GM12878 (cell line): ENCODE results near the gene LIX1L. TPM values are rescaled to one million over a fixed set of nuclear protein-coding genes. Genes with fewer than 3 reads are reported as not detected.
A peak's percentile ranks its signal among the peaks of the same experiment; 100 is the strongest.

ENCODE experiments used
- CHD2 ChIP-seq: IDR thresholded peaks from 2 replicates; pipeline ENCODE4 v1.6.1; 2011; ENCODE audit warnings: low read depth, low read length, improper control_type of control experiment, borderline replicate concordance
- DPF2 ChIP-seq: fragments of 450-650 bp; IDR thresholded peaks from 2 replicates; pipeline ENCODE4 v1.6.1; 2017; ENCODE audit warnings: mild to moderate bottlenecking
- JUNB ChIP-seq: IDR thresholded peaks from 2 replicates; pipeline ENCODE4 v1.6.1; 2016; ENCODE audit warnings: antibody characterized with exemption, mild to moderate bottlenecking
- KAT2A ChIP-seq: conservative IDR thresholded peaks from 2 replicates; pipeline ENCODE4 v1.6.1; 2011; ENCODE audit warnings: low read depth, low read length; ENCODE audit not compliant: control insufficient read depth
- NFYA ChIP-seq: IDR thresholded peaks from 2 replicates; pipeline ENCODE4 v1.6.1; 2011; ENCODE audit warnings: low read depth, mild to moderate bottlenecking, low read length, improper control_type of control experiment, borderline replicate concordance
- NFYB ChIP-seq: IDR thresholded peaks from 2 replicates; pipeline ENCODE4 v1.6.1; 2011; ENCODE audit warnings: low read depth, mild to moderate bottlenecking, low read length, improper control_type of control experiment, moderate library complexity; ENCODE audit not compliant: insufficient read depth
- PML ChIP-seq: IDR thresholded peaks from 2 replicates; pipeline ENCODE4 v1.6.1; 2012; ENCODE audit warnings: low read length, inconsistent platforms
- RAD21 ChIP-seq: IDR thresholded peaks from 2 replicates; pipeline ENCODE4 v1.6.1; 2011; ENCODE audit warnings: mild to moderate bottlenecking, low read depth, low read length, moderate library complexity; ENCODE audit not compliant: insufficient read depth
- RBBP5 ChIP-seq: fragments of 200-600 bp; sonication (generic); conservative IDR thresholded peaks from 2 replicates; pipeline ENCODE4 v1.6.1; 2016
- SIX5 ChIP-seq: IDR thresholded peaks from 2 replicates; pipeline ENCODE4 v1.6.1; 2011; ENCODE audit warnings: mild to moderate bottlenecking, low read depth, low read length, moderate library complexity; ENCODE audit not compliant: severe bottlenecking
- SPI1 ChIP-seq: IDR thresholded peaks from 2 replicates; pipeline ENCODE4 v1.6.1; 2011; ENCODE audit warnings: low read depth, mild to moderate bottlenecking, low read length, moderate library complexity, borderline replicate concordance; ENCODE audit not compliant: insufficient read depth
- SUPT20H ChIP-seq: IDR thresholded peaks from 2 replicates; pipeline ENCODE4 v1.6.1; 2011; ENCODE audit warnings: low read depth, mild to moderate bottlenecking, low read length, moderate library complexity, borderline replicate concordance; ENCODE audit not compliant: control insufficient read depth
- SUZ12 ChIP-seq: fragments of 200-600 bp; sonication (generic); IDR thresholded peaks from one replicate; pipeline ENCODE4 v1.6.1; 2018; ENCODE audit warnings: antibody characterized with exemption, mild to moderate bottlenecking; ENCODE audit not compliant: unreplicated experiment
- TBL1XR1 ChIP-seq: IDR thresholded peaks from 2 replicates; pipeline ENCODE4 v1.6.1; 2012; ENCODE audit warnings: low read depth, low read length, improper control_type of control experiment
- TCF3 ChIP-seq: IDR thresholded peaks from 2 replicates; pipeline ENCODE4 v1.6.1; 2012; ENCODE audit warnings: low read depth, mild to moderate bottlenecking, low read length, borderline replicate concordance; ENCODE audit not compliant: insufficient read depth
- TCF7 ChIP-seq: IDR thresholded peaks from 2 replicates; pipeline ENCODE4 v1.6.1; 2014; ENCODE audit warnings: antibody characterized with exemption, borderline replicate concordance
- ZNF207 ChIP-seq: fragments of 450-650 bp; IDR thresholded peaks from 2 replicates; pipeline ENCODE4 v1.6.1; 2014; ENCODE audit warnings: antibody characterized with exemption, mild to moderate bottlenecking, borderline replicate concordance
- ZNF24 ChIP-seq: fragments of 450-650 bp; IDR thresholded peaks from 2 replicates; pipeline ENCODE4 v1.6.1; 2017; ENCODE audit warnings: antibody characterized with exemption, mild to moderate bottlenecking
- ZNF274 ChIP-seq: IDR thresholded peaks from one replicate; pipeline ENCODE4 v1.8.0; 2011; ENCODE audit not compliant: insufficient read length, insufficient read depth
- polyA plus RNA-seq, 11 experiments: library from polyadenylated mRNA; depleted of rRNA in 4 of 11; unstranded in 6 of 11; stranded (reverse) in 5 of 11; fragments of >200 nt; fragmentation: Nextera tagmentation in 4 of 11; fragmentation: Illumina TruSeq in 1 of 11; extraction: Ambion mirVana in 4 of 11; extraction: Trizol in 1 of 11; gene quantifications; 1 replicate in 1 of 11; 2 replicates in 10 of 11; pipeline versions ENCODE4 v1.2.1 to v1.2.3, GENCODE V29; 2011 to 2016; ENCODE audit warnings: inconsistent platforms in 2 of 11, missing spikeins in 2 of 11, low read depth in 1 of 11
- total RNA-seq, 4 experiments: library from RNA; depleted of rRNA in 3 of 4; stranded (reverse); fragments of >200 nt in 3 of 4; fragmentation: Illumina TruSeq in 1 of 4; extraction: Trizol in 1 of 4; gene quantifications; 2 replicates each; pipeline versions ENCODE4 v1.2.1 to v1.2.3, GENCODE V29; 2013 to 2021
- TF ChIP-seq, protein P1 (sequence below): fragments of 450-650 bp; IDR thresholded peaks from 2 replicates; pipeline ENCODE4 v1.6.1; 2017; ENCODE audit warnings: low read depth, mild to moderate bottlenecking, moderate library complexity
- TF ChIP-seq, protein P2 (sequence below): fragments of 450-650 bp; IDR thresholded peaks from 2 replicates; pipeline ENCODE4 v1.6.1; 2016; ENCODE audit warnings: mild to moderate bottlenecking
- TF ChIP-seq, protein P3 (sequence below): fragments of 450-650 bp; conservative IDR thresholded peaks from 2 replicates; pipeline ENCODE4 v1.6.1; 2017; ENCODE audit warnings: mild to moderate bottlenecking, moderate library complexity
- TF ChIP-seq, protein P4 (sequence below): IDR thresholded peaks from 2 replicates; pipeline ENCODE4 v1.6.1; 2012; ENCODE audit warnings: low read depth, low read length, improper control_type of control experiment

The LIX1L gene
- total and polyA plus RNA-seq, 10 of the 15 experiments (the other 5 are each of a cell fraction or from before 2014, with no cell fraction given): 5.5 to 48.2 (median 15.3) TPM

DNA sequence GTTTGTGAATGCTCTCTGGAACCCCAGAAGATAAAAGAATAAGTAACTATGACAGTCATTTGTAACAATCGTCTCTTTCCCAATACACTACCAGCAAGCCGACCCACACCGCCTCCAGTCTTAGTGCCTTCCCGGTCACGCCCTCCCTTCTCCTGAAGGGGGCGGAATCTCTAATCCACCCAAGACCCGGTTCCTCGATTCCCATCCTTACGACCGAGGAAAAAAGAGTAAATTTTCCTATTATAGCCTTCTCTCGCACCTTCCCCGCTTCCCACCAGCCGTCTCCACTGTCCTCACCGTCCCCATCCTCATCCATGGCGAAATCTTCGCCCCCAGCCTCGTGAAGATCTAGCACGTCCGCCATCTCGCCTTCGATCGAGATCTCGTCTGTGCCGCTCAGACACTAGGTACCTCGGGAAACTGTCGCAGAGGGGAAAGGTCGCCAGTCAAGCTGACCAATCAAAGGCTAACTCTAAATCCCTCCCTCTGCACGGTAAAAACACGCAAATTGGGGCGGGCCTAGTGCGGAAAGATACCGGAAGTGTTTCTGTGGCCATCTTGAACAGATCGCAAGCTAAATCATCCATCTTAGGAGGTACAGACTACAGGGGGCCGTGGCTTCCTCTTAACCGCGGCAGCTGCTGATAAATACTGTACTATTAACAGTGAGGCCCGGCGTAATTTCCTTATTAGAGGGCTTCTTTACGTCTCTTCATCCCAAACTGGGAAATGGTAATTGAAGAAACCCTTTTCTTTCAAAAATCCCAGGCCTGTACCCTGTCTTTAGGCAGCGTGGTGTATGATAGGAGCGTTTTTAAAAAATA is 30.5 kb downstream of the LIX1L start, which contains the start of gene RBM8A (continued):
- TF ChIP-seq CHD2 (peak; percentile 90), KAT2A (no peak), NFYA (no peak), RAD21 (no peak), NFYB (peak; percentile 66; the same call in 1 of the 2 replicates), TBL1XR1 (peak; percentile 46; the same call in 1 of the 2 replicates), SIX5 (peak; percentile 25), SUPT20H (no peak), SPI1 (peak; percentile 32; the same call in 1 of the 2 replicates), JUNB (0 out of 2 replicates have a peak, but pooled peaks have one; percentile 2), ZNF24 (no peak), TCF3 (no peak), RBBP5 (no peak), DPF2 (no peak), PML (peak; percentile 96), ZNF274 (no peak), SUZ12 (no peak), ZNF207 (no peak; the same call in 1 of the 2 replicates), TCF7 (no peak; the same call in 1 of the 2 replicates)
- TF ChIP-seq, protein P1, sequence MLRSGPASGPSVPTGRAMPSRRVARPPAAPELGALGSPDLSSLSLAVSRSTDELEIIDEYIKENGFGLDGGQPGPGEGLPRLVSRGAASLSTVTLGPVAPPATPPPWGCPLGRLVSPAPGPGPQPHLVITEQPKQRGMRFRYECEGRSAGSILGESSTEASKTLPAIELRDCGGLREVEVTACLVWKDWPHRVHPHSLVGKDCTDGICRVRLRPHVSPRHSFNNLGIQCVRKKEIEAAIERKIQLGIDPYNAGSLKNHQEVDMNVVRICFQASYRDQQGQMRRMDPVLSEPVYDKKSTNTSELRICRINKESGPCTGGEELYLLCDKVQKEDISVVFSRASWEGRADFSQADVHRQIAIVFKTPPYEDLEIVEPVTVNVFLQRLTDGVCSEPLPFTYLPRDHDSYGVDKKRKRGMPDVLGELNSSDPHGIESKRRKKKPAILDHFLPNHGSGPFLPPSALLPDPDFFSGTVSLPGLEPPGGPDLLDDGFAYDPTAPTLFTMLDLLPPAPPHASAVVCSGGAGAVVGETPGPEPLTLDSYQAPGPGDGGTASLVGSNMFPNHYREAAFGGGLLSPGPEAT: peak; percentile 98
- TF ChIP-seq, protein P2, sequence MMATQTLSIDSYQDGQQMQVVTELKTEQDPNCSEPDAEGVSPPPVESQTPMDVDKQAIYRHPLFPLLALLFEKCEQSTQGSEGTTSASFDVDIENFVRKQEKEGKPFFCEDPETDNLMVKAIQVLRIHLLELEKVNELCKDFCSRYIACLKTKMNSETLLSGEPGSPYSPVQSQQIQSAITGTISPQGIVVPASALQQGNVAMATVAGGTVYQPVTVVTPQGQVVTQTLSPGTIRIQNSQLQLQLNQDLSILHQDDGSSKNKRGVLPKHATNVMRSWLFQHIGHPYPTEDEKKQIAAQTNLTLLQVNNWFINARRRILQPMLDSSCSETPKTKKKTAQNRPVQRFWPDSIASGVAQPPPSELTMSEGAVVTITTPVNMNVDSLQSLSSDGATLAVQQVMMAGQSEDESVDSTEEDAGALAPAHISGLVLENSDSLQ: peak; percentile 89
- TF ChIP-seq, protein P3, sequence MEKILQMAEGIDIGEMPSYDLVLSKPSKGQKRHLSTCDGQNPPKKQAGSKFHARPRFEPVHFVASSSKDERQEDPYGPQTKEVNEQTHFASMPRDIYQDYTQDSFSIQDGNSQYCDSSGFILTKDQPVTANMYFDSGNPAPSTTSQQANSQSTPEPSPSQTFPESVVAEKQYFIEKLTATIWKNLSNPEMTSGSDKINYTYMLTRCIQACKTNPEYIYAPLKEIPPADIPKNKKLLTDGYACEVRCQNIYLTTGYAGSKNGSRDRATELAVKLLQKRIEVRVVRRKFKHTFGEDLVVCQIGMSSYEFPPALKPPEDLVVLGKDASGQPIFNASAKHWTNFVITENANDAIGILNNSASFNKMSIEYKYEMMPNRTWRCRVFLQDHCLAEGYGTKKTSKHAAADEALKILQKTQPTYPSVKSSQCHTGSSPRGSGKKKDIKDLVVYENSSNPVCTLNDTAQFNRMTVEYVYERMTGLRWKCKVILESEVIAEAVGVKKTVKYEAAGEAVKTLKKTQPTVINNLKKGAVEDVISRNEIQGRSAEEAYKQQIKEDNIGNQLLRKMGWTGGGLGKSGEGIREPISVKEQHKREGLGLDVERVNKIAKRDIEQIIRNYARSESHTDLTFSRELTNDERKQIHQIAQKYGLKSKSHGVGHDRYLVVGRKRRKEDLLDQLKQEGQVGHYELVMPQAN: peak; percentile 89
- TF ChIP-seq, protein P4, sequence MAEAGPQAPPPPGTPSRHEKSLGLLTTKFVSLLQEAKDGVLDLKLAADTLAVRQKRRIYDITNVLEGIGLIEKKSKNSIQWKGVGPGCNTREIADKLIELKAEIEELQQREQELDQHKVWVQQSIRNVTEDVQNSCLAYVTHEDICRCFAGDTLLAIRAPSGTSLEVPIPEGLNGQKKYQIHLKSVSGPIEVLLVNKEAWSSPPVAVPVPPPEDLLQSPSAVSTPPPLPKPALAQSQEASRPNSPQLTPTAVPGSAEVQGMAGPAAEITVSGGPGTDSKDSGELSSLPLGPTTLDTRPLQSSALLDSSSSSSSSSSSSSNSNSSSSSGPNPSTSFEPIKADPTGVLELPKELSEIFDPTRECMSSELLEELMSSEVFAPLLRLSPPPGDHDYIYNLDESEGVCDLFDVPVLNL: peak; percentile 72
